GM21825 (cell line): Measurements from ENCODE around the gene C1QL1.

Experiments
- ATAC-seq: cut with Tn5 transposase; IDR thresholded peaks from one replicate; pipeline ENCODE4 v1.9.1; 2021; ENCODE audit warnings: mild to moderate bottlenecking, moderate library complexity; ENCODE audit not compliant: unreplicated experiment

The C1QL1 gene

DNA sequence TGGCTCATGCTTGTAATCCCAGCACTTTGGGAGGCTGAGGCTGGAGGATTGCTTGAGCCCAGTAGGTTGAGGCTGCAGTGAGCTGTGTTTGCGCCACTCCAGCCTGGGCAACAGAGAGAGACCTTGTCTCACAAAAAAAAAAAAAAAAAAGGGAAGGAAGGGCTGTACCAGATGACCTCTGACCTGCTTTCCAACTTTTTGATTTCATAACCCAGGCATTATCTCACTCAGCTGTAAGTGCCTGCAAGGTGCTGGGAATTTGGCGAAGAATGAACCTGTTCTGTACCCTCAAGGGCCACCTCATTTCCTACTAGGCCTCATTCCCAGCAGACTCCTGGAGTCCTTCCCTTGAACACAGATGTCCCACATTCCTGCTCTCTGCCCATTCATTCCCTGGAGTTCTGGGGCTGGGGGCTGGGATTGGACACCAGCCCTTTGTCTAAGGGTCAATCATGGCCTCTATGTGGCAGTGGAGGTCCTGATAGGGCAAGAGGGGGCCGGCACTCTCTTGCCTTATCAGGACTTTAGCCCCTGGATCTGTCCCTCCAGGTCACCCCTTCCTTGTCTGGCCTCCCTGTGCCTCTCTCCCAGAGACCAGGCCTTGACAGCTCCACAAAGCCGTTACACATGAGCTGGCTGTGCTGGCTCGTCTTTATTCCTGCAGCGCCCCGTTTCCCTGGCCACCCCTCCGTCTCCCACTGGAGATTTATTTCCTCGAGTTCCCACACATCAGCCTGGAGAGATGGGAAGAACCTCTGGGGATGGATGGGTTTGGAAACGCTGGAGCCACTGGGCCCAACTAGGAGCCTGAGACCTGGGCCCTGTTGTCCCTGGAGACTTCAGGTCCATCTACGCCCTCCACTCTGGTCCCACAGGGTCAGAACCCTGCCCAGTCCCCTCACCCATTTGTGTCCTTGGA, 52.0 kb downstream of the C1QL1 start:
- no peak for ATAC-seq

DNA sequence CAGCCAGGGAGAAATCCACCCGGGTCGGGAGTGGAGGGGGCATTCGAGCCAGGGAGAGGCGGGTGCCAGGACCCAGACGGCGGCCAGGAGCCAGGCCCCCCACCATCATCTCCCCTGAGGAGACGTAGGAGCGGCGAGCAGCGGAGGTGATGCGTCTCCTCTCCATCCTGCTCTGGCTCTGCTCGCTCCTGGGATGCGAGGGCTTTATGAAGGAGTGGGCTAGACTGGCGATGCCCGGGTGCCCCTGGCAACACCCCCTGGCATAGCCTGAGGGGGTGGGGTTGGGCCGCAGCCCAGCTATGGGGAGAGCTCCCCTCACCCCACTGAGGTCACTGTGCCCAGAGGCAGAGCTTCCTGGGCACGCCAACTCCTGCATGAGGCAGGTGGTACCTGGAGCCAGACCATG, 52.8 kb downstream of the C1QL1 start, which contains the start of gene GFAP:
GFAP (minus strand) TSS at position 180 of the 406 bp plus-strand sequence; CDS start at position 166, 14 bp downstream.
- no peak for ATAC-seq

DNA sequence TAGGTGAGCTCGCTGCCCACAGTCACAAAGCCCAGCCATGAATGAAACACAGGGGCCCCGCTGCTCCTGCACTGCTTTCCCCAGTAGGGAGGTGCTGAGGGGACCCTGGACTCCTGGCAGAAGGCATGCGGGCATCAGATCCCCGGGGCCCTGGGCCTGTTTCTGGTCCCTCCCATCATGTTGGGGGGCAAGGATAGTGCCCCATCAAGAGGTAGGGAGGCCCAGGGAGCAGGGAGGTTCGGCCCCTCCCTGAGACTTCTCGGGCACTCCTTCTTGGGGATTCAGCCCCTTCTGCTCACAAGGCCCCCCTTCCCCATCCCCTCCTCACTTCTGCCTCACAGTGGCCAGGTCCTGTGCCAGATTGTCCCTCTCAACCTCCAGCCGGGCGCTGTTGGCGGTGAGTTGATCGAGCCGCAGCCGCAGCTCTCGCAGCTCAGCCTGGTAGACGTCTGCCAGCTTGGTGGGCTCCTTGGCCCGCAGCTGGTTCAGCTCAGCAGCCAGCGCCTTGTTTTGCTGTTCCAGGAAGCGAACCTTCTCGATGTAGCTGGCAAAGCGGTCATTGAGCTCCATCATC, 53.3 kb downstream of the C1QL1 start:
- no peak for ATAC-seq

DNA sequence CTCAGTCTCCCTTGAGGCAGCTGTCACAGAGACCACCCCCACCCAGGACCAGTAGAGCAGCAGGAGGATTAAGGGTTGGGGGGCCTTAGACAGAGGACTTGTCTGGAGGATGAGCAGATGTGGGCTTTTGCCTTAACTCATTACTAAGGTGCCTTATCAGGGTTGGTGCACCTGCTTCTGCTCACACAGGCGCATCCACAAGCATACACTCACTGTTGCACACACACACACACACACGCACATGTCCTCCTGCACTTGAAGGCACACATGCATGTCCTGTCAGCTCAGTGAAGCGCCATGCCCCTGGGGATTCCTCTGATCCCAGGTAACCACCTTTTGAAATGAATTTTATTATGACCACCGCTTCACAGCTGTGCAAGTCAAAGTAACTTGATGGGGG, 54.0 kb downstream of the C1QL1 start:
- no peak for ATAC-seq

DNA sequence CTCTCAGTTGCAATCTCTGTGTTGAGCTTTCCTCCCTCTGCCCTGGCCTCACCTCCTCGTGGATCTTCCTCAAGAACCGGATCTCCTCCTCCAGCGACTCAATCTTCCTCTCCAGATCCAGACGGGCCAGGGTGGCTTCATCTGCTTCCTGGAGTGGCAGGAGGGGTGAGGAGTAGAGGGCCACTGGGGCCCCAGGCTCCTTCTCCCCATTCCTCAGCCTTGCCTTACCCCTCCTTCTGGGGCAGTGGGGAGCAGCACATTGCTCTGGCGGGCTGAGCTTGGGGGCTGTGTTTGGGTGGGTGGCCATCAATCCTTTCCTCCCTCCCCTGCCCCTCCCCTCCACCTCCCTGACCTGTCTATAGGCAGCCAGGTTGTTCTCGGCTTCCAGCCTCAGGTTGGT, 54.4 kb downstream of the C1QL1 start:
- no peak for ATAC-seq

DNA sequence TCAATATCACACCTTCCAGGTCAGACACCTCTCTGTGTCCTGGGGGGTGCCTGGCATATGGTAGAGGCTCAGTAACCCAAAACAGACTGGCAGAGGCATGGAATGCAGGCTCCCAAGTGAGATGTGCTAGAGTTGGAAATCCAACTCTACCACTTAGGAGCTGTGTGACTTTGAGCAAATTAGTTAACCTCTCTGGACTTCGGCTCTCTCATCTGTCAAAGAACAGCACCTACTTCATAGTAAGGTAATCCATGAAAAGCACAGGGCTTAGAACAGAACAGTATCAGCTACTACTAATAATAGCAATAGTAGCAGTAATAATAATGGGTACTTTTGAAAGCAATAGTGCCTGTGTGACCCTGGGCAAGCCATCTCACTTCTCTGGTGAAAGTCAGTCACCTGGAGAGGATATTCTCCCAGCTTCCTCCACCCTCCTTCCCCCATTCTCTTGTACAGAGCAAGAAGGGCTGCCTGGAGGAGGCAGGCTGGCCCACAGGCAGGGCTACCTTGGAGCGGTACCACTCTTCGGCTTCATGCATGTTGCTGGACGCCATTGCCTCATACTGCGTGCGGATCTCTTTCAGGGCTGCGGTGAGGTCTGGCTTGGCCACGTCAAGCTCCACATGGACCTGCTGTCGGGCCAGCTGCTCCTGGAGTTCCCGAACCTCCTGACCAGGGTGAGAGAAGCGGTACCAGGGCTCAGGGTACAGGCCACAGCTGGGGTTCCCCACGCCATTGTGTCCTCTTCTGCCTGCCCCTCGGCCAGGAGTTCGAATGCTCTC, 55.1 kb downstream of the C1QL1 start:
- no peak for ATAC-seq

DNA sequence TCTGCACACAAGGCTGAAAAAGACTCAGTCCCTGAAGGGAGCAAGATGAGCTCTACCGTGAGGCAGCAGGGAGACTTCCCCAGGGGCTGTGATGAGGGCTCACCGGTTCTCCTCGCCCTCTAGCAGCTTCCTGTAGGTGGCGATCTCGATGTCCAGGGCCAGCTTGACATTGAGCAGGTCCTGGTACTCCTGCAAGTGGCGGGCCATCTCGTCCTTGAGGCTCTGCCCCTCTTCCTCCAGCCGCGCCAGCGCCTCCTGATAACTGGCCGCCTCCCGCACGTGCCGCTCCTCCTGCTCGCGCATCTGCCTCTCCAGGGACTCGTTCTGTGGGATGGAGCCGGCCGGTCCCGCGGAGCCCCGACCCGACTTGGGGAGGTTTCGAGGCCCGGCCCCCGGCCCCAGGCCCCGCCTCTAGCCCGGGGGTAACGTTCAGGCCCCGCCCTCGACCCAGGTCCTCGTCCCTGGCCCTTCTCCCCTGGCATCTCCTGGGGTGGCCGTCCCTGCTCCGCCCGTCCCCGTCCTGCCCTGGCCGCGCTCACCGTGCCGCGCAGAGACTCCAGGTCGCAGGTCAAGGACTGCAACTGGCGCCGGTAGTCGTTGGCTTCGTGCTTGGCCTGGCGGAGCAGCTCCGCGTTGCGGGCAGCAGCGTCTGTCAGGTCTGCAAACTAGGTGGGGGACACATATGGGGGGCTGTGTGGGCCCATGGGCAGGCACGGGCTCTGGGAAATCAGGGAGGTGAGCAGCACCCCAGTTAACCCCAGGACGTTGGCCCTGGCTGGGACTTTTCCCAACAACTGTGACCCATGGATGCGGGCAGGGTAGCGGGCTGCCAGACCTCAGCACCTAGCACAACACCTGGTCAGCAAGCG, 56.7 kb downstream of the C1QL1 start:
- ATAC-seq = no peak

DNA sequence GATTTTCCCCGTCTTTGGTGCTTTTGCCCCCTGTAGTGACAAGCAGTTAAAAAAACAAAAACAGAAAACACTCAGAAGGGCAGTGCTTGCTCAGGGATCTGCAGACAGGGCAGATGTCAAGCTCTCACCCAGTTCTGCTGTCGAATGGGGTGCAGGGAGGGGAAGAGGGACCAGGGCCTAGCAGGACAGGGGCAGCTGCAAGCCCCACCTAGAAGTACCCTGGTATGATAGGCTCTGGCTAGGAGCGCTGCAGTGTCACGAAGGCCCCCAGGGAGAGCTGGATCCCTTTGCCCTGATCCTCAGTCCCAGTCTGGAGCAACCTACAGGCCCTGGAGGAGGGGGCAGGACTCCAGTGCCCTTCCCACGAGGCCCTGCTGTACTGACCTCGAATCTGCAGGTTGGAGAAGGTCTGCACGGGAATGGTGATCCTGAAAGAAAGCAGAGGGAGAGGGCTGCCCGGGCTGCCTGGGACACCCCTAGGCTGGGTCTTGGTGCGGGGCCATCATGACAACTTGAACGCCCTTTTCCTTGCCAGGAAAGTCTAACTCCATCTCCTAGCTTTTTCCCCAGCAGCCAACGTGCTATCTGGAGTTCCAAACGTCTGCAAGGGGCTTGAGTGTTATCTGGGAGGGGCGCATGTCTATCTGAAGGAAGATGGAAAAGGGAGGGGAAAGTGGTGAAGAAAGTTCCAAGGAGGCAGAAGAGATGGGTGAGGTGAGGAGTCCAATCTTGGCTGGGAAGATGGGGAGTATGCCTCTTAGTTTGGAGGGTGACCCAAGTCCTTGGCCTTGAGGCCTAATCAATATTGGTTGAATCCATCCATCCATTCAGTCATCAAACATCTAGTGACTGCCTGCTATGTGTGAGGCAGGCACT, 57.6 kb downstream of the C1QL1 start:
- no peak for ATAC-seq
